Stimulated activated effector memory CD8-positive, alpha-beta T cell treated with anti-CD3 and anti-CD28 coated beads, Interleukin-12 subunit alpha, Interleukin-12 subunit beta, amount 100 ng/mL, for 72 hours (primary cell): Measurements from ENCODE around the gene NDUFA13.

Experiments
- ATAC-seq: fragments of 150-1000 bp; cut with Tn5 transposase; 2 replicates; pipeline ENCODE4 v1.10.0; 2021
- DNase-seq, 2 donors: peaks; one replicate each; pipeline ENCODE4 v3.0.0; 2021 to 2022; ENCODE audit warnings: low spot score in 2 of 2
- H3K27ac Mint-ChIP-seq: one replicate; pipeline ENCODE4 v1.8.0; 2022; ENCODE audit warnings: mild to moderate bottlenecking, mixed read lengths
- H3K36me3 Mint-ChIP-seq: one replicate; pipeline ENCODE4 v1.8.0; 2022; ENCODE audit warnings: mild to moderate bottlenecking, mixed read lengths
- H3K4me1 Mint-ChIP-seq: one replicate; pipeline ENCODE4 v1.8.0; 2022; ENCODE audit warnings: mixed read lengths
- H3K4me3 Mint-ChIP-seq: one replicate; pipeline ENCODE4 v1.8.0; 2022; ENCODE audit warnings: mild to moderate bottlenecking, mixed read lengths
- H3K9me3 Mint-ChIP-seq: one replicate; pipeline ENCODE4 v1.8.0; 2022; ENCODE audit warnings: mixed read lengths

The NDUFA13 gene

DNA sequence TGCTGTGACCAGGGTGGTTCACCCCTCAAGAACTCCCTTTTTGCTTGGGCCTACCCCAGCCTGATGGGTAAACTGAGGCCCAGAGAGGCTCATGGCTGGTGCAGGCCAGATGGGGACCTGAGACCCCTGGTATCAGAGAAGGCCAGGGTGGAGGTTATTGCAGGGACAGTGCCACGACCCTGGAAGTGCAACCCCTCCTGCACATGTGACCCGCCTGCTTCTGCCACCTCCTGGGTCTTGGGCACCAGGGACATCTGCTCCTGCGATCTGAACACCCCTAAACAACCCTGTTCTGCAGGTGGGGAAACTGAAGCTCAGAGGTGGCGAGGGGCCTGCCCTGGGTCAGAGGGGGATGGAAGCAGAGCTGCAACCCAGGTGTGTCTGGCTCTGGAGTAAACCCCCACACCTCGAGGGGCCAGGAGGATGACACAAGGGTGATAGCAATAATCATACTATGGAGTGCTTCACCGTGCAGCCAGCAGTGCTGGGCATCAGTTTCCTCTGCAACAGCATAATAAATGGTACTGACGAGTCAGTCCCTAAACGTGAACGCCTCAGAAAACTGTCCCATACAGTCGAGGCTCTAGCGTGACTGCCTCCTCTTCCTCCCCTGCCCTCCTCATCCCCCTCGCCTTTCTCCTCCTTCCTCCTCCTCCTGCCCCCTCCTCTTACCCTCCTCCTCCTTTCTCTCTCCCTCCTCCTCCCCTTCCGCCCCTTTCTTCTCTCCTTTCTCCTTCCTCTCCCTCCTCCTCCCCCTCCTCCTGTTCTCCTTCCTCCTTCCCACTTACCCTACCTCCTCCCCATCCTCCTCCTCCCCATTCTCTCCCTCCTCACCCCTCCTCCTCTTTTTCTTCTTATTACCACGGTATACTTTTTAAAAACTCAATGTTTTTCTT is 17.0 kb downstream of the NDUFA13 start:
- Mint-ChIP-seq H3K36me3 (peaks cover 37% of the 10 kb centered on the region), H3K4me3 (no peak overlapping the region), H3K27ac (no peak overlapping the region), H3K9me3 (no peaks in the 10 kb centered on the region), H3K4me1 (peaks cover 33% of the 10 kb centered on the region)
- DNase-seq (no peak), ATAC-seq (no peak)

DNA sequence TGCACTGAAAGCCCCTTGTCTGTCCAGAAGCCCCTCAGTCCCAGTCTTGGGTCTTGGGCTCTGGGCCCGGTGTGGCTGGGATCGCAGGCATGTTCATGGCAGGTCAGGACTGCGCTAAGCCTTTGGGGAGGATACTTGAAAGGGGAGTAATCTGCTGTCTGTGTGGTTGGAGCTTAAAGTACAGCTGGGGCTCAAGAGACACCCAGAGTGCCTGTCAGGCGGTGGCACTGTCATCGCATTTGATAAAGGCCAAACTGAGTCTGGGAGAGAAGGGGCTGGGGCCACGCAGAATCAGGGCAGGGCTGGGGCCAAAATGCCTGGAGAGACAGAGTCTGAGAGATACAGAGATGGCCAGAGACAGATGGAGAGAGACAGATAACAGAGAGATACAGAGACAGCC is 17.8 kb downstream of the NDUFA13 start:
- no peak overlapping the region for H3K4me3 Mint-ChIP-seq

DNA sequence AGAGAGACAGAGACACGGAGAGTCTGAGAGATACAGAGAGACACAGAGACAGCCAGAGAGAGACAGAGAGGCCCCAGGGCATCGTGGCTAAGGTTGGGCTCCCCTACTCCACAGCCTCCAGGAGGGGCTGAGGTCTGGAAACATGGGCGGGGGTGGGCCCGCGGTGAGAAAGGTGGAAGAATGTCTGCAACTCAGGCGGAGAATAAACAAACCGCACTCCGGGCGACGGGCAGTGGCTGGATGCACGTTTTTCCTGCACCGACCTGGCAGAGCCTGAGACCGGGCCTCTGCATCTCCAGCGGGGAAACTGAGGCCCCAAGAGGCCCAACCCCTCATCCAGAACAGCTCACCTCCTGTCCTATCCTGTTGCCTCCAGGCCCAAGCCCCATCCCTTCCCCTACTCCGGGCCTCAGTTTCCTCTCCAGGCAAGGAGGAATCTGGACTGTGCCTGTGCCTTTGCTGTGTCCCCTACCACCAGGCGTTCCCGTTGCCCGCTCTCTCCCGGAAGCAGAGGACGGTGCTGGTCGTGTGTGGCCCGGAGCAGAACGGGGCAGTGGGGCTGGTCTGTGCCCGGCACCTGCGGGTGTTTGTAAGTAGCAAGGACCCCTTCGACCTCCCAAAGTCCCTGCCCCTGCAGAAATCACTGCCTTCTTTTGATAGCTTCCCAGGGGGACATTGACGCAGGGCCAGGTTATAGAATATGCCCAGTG is 18.7 kb downstream of the NDUFA13 start:
- H3K9me3 Mint-ChIP-seq: no peaks in the 10 kb centered on the region
- ATAC-seq (no peak), DNase-seq (no peak)
- H3K4me1 Mint-ChIP-seq: peaks cover 41% of the 10 kb centered on the region
- H3K36me3 Mint-ChIP-seq: peaks cover 27% of the 10 kb centered on the region
- H3K4me3 Mint-ChIP-seq: no peak overlapping the region
- H3K27ac Mint-ChIP-seq: no peak overlapping the region

More for the DNA sequence above, 17.8 kb downstream of the NDUFA13 start:
- Mint-ChIP-seq H3K9me3 (no peaks in the 10 kb centered on the region), H3K4me1 (peaks cover 38% of the 10 kb centered on the region), H3K36me3 (peaks cover 32% of the 10 kb centered on the region), H3K27ac (no peak overlapping the region)
- DNase-seq (no peak), ATAC-seq (no peak)

DNA sequence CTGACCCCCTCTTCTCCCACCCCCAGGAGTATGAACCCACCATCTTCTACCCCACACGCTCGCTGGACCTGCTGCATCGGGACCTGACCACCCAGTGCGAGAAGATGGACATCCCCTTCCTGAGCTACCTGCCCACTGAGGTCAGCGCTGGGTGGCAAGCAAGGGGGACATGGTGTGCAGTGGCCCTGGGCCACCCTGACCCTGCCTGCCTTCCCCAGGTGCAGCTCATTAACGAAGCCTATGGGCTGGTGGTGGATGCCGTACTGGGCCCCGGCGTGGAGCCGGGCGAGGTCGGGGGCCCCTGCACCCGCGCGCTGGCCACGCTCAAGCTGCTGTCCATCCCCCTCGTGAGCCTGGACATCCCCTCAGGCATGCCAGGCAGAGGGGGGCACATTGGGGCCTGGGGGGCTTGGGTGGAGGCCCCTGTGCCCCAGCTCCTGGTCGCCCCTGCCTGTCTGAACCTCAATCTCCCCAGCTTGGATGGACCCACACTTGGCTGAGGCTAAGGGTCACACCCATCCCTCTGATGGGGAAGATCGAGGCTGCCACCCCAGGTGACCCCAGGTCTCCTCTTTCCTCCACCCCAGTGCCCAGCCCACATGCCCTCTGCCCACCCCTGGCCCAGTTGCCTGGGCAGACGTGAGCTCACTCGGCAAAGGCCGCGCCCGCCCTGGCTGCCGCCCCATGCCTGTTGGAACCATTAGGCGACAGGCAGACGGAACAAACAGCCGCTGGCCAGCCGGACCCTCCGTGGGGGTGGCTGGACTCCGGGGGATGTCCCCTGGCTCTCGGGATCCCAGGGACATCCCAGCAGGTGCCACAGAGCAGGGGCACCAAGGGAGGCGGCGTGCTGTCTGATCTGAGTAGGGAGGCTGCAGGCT is 19.5 kb downstream of the NDUFA13 start:
- ATAC-seq (no peak), DNase-seq (no peak)
- Mint-ChIP-seq H3K9me3 (no peaks in the 10 kb centered on the region), H3K4me1 (peaks cover 43% of the 10 kb centered on the region), H3K4me3 (no peak overlapping the region), H3K27ac (no peak overlapping the region), H3K36me3 (peaks cover 21% of the 10 kb centered on the region)

DNA sequence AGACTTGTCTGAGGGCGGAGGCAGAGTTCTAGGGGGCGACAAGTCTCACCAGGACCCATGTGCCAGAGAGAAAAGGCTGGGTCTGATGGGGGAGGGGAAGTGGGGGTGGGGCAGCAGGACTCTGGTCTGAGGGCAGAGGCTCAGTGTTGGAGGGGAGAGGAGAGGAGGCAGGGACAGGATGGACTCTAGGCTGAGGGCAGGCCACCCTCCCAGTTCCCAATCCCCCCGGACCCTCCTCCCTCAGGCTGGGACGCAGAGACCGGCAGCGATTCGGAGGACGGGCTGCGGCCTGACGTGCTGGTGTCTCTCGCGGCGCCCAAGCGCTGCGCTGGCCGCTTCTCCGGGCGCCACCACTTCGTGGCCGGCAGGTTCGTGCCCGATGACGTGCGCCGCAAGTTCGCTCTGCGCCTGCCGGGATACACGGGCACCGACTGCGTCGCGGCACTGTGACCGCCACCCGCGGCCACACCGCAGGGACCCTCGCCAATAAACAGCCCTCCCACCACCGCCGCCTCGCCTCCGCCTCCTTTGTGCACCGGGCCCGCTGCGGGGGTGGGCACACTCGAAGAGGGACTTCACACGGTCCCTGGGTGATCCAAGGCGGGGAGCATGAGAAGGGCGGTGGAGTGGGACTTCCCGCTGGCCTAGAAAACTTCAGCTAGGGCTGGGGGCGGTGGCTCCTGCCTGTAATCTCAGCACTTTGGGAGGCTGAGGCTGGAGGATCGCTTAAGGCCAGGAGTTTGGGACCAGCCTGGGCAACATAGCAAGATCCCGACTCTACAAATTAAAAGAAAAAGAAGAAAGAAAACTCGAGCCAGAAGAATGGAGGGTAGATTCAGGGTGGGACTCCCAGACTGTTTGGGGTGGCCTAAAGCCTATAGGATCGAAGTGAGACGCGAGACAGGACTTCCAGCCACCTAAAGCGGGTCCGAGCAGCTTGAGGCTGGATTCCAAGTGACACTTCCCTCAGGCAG is 21.3 kb downstream of the NDUFA13 start:
- peak overlapping the region; percentile 72 for H3K4me3 Mint-ChIP-seq

DNA sequence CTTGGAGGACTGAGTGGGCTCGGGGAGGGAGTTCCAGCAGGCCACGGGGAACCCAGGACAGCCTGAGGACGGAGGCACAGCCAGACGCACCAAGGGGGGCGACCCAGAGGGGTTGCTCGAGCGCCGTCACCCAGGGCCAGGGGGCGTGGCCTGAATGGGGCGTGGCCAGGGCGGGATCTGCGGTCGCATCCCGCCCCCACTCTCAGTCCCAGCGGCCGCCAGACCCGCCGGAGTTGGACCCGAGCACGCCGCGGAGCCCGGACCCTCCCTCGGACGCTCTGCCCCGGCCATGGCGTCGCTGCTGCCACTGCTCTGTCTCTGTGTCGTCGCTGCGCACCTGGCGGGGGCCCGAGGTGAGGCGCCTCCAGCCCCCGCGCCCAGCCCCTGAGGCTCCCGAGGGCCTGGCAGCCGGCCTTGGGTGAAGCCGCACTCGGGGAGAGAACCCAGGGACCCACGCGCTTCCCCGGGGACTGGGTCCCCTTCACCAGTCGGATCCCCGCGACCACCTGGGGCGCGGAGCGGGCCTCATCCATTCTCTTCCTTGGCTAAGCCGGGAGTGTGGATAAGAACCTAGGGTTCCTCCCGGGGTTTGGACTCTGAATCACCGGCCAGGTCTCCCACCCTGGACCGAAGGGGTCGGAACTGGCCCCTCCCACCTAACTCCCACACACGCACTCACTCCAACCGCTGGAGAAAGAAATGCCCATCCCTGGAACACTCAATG is 22.2 kb downstream of the NDUFA13 start, which contains the start of gene CILP2:
Gene CILP2 (plus strand): TSS at position 205 of the 724 bp plus-strand sequence. CDS start 85 bp downstream, at position 290.
- Mint-ChIP-seq H3K36me3 (peaks cover 14% of the 10 kb centered on the region), H3K4me3 (peak within 1 kb of the TSS; percentile 72), H3K4me1 (peaks cover 50% of the 10 kb centered on the region), H3K9me3 (no peaks in the 10 kb centered on the region), H3K27ac (peak within 1 kb of the TSS; percentile 79)
- ATAC-seq (peak; percentile 3), DNase-seq (no peak)

More for the DNA sequence above, 21.3 kb downstream of the NDUFA13 start:
- ATAC-seq (no peak), DNase-seq (no peak)
- H3K36me3 Mint-ChIP-seq: peaks cover 21% of the 10 kb centered on the region
- H3K27ac Mint-ChIP-seq: peak overlapping the region; percentile 79
- H3K9me3 Mint-ChIP-seq: no peaks in the 10 kb centered on the region
- peaks cover 49% of the 10 kb centered on the region for H3K4me1 Mint-ChIP-seq

DNA sequence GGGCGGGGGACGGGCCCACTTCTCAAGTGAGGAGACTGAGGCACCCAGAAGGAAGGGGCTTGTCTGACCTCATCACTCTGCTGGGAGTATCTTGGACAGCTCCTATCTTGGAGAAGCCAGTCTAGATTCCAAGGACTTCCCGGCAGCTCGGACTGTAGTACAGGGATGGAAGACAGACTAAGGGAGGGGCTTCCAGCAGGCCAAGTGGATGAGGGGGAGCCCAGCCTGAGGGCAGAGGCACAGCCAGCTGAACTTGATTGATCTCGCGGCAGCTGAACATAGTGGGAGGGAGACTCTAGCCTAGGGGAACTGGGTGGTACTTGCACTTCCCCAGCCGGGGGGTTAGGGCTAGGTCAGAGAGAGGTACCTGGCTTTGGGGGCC is 22.8 kb downstream of the NDUFA13 start:
- peaks cover 14% of the 10 kb centered on the region for H3K36me3 Mint-ChIP-seq
- peak overlapping the region; percentile 72 for H3K4me3 Mint-ChIP-seq
- ATAC-seq (no peak), DNase-seq (no peak)
- H3K4me1 Mint-ChIP-seq: peaks cover 49% of the 10 kb centered on the region
- no peaks in the 10 kb centered on the region for H3K9me3 Mint-ChIP-seq
- no peak overlapping the region for H3K27ac Mint-ChIP-seq

DNA sequence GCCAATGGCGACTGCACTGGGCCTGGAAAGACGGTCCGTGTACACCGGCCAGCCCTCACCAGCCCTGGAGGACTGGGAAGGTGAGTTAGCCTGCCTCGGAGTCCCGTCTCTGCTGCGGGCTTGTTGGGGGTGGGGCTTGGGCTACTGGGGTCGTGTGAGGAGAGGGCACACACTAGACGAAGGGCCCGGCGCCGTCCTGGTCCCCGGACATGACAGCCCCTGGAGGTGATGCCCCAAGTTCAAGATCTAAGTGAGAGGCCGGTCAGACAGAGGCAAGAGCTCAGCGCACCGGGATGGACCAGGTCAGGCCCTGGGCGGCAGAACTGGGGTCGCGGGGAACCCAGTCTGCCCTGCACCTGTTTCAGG is 23.7 kb downstream of the NDUFA13 start:
- no peak for DNase-seq
- Mint-ChIP-seq H3K27ac (no peak overlapping the region), H3K4me3 (peak overlapping the region; percentile 24), H3K36me3 (peaks cover 14% of the 10 kb centered on the region), H3K9me3 (no peaks in the 10 kb centered on the region), H3K4me1 (peaks cover 41% of the 10 kb centered on the region)
- no peak for ATAC-seq

DNA sequence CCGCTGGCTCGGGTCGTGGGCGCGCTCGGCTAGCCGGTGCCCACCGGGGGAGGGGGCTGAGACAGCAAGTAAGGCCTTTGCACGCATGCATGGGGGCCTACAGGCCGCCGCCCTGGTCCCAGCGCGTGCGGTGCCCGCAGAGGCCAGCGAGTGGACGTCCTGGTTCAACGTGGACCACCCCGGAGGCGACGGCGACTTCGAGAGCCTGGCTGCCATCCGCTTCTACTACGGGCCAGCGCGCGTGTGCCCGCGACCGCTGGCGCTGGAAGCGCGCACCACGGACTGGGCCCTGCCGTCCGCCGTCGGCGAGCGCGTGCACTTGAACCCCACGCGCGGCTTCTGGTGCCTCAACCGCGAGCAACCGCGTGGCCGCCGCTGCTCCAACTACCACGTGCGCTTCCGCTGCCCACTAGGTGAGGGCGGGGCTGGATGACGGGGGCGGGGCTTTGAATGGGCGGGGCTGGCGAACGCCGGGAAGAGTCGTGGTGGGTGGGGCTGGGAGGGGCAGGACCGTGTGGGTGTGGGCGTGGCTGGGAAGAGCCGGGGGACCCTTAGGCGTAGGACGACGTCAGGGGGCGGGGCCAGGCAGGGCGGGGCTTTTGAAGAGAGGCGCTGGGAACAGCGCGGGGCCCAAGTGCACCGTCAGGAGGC is 24.2 kb downstream of the NDUFA13 start:
- H3K4me3 Mint-ChIP-seq: peak overlapping the region; percentile 71
- H3K27ac Mint-ChIP-seq: peak overlapping the region; percentile 48
- no peaks in the 10 kb centered on the region for H3K9me3 Mint-ChIP-seq
- H3K36me3 Mint-ChIP-seq: peaks cover 14% of the 10 kb centered on the region
- peaks cover 41% of the 10 kb centered on the region for H3K4me1 Mint-ChIP-seq
- DNase-seq (peak in 1 of 2 donors; percentile 21), ATAC-seq (peak; percentile 38)

DNA sequence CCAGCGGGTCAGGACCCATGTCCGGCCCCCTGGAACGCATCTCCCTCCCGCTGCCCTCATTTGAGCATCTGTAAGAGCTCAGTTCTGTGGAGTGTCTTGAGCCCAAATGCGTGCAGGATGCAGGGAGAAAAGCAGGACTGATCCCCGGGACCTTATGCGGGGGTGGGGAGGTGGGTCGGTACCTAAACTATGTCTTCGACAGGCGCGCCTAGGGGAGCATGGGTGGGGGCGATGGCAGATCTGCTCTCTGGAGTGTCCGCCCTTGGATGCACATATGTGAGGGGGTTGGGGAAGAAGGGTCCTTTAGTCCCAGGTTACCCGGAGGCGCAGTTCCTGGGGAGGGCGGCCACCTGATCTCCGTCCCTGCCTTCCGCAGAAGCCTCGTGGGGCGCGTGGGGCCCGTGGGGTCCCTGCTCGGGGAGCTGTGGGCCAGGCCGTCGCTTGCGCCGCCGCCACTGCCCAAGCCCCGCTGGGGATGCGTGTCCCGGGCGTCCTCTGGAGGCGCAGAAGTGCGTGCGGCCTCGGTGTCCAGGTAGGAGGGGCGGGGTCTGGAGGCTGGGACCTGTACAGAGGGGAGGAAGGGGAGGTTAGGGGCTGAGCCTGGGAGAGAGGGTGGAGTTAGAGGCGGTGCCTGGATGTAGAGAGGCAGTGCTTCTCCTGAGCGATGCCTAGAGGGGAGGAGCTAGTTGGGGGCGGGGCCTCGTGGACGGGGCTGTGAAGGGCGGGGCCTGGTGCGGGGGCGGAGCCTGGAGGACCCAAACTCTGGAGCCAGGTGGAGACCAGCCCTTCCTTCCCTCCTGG is 24.9 kb downstream of the NDUFA13 start:
- peak overlapping the region; percentile 71 for H3K4me3 Mint-ChIP-seq
- ATAC-seq: peak; percentile 85
- H3K4me1 Mint-ChIP-seq: peaks cover 41% of the 10 kb centered on the region
- H3K36me3 Mint-ChIP-seq: peaks cover 12% of the 10 kb centered on the region
- no peaks in the 10 kb centered on the region for H3K9me3 Mint-ChIP-seq
- H3K27ac Mint-ChIP-seq: peak overlapping the region; percentile 48
- peak; percentile 61 to 82 for DNase-seq

DNA sequence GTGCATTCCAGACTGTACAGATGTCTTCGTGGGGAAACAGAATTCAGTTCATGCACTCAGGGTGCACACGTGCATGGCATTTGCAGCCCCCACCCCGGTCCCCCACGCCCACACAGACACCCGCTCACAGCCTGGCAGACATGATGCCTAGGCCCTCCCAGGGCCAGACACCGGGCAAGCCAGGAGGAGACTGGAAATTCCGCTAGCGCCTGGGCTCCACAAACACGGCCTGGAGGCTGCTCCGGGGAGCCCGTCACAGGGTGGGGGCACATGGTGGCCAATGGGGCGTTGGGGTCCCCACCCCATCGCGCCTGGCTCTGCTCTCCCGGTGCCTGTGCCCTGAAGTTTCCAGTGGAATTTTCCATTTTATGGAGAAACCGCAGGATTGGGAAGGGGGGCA is 25.6 kb downstream of the NDUFA13 start:
- DNase-seq (no peak), ATAC-seq (no peak)
- Mint-ChIP-seq H3K4me3 (peak overlapping the region; percentile 71), H3K9me3 (no peaks in the 10 kb centered on the region), H3K4me1 (peaks cover 40% of the 10 kb centered on the region), H3K36me3 (peaks cover 7% of the 10 kb centered on the region), H3K27ac (no peak overlapping the region)

DNA sequence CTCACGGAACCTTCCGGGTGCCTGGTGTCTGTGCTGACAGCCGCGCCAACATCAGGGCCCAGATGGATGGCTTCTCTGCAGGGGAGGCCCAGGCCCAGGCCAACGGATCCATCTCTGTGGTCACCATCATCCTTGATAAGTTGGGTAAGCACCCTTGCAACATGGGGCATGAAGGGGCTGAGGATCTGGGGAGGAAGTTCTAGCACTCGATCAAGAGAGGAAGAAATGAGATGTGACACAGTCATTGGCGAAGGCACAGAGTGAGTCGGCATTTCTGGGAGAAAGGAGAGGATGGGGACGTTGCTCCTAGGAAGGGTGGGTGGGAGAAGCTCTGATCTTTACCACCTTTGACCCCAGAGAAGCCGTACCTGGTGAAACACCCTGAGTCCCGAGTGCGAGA is 26.5 kb downstream of the NDUFA13 start:
- H3K27ac Mint-ChIP-seq: no peak overlapping the region
- peaks cover 33% of the 10 kb centered on the region for H3K4me1 Mint-ChIP-seq
- no peak for ATAC-seq

More for the DNA sequence above, 26.5 kb downstream of the NDUFA13 start:
- H3K4me3 Mint-ChIP-seq: no peak overlapping the region
- H3K9me3 Mint-ChIP-seq: no peaks in the 10 kb centered on the region
- DNase-seq: no peak
- peaks cover 7% of the 10 kb centered on the region for H3K36me3 Mint-ChIP-seq
